ENCODE results near the gene SMARCA2.

DNA sequence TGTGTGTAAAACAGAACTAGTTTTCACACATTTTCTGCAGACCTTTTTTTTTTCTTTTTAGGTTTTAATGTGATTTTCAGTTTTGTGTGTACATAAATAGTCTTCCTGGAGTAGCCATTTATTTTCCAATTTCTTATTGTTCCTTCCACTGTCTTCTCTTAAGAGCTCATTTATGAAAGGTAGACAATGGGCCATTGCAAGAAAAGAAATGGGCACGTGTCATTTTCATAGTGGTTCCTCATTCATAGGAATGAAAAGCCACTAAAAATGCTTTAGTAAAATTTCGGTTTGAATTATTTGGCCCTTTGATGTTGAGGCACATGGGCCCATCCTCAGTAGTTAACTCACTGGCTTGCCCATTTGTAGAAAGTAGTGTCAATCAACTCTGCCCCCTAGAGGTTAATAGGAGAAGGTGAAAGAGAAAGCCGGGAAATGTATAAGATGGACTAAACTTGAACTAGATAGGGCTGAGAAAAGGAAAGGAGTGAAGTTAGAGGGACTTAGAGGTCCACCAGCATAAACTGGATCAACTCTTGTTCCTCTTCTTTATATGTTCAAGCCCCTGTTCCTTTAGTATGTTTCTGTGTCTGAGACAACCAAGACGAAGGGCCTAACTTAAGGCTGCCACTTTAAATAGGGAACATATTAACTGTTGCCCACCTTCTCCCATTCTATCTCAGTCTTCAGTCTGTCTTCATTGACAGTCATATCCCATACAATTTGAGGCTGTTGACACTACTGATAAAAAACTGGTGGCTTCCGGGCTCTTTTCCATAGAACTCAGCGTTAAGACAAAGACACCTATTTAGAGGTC is 72.6 kb downstream of the SMARCA2 start:
- TF ChIP-seq, protein P1, sequence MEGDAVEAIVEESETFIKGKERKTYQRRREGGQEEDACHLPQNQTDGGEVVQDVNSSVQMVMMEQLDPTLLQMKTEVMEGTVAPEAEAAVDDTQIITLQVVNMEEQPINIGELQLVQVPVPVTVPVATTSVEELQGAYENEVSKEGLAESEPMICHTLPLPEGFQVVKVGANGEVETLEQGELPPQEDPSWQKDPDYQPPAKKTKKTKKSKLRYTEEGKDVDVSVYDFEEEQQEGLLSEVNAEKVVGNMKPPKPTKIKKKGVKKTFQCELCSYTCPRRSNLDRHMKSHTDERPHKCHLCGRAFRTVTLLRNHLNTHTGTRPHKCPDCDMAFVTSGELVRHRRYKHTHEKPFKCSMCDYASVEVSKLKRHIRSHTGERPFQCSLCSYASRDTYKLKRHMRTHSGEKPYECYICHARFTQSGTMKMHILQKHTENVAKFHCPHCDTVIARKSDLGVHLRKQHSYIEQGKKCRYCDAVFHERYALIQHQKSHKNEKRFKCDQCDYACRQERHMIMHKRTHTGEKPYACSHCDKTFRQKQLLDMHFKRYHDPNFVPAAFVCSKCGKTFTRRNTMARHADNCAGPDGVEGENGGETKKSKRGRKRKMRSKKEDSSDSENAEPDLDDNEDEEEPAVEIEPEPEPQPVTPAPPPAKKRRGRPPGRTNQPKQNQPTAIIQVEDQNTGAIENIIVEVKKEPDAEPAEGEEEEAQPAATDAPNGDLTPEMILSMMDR (IDR thresholded peaks at IDR 0.05; ENCODE audit: insufficient read depth, low read length, poor library complexity, severe bottlenecking), result peak; percentile 92
- TF ChIP-seq EZH2phosphoT487 (conservative IDR thresholded peaks at IDR 0.05; ENCODE audit: low read length), result no peak

All from SU-DHL-6 (cell line).